Measurements from ENCODE around the gene LDAH.
"Not testable (repeated sequence)": the region's sequence is repeated elsewhere in the genome, so short reads cannot be mapped to it uniquely, and the experiment has no call there.

DNA sequence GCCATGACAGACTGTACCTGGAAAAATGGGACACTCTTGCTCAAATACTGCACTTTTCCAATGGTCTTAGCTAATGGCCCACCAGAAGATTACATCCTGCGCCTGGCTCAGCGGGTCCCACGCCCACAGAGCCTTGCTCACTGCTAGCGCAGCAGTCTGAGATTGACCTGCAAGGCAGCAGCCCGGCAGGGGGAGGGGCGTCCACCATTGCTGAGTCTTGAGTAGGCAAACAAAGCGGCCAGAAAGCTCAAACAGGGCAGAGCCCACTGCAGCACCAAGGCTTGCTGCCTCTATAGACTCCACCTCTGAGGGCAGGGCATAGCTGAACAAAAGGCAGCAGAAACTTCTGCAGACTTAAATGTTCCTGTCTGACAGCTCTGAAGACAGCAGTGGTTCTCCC, 111.3 kb downstream of the LDAH start:
- not testable (repeated sequence) for TF ChIP-seq EZH2 (IDR thresholded peaks at IDR 0.05; ENCODE audit: borderline replicate concordance, low read depth, low read length, poor library complexity, severe bottlenecking)
- TF ChIP-seq, protein P1, sequence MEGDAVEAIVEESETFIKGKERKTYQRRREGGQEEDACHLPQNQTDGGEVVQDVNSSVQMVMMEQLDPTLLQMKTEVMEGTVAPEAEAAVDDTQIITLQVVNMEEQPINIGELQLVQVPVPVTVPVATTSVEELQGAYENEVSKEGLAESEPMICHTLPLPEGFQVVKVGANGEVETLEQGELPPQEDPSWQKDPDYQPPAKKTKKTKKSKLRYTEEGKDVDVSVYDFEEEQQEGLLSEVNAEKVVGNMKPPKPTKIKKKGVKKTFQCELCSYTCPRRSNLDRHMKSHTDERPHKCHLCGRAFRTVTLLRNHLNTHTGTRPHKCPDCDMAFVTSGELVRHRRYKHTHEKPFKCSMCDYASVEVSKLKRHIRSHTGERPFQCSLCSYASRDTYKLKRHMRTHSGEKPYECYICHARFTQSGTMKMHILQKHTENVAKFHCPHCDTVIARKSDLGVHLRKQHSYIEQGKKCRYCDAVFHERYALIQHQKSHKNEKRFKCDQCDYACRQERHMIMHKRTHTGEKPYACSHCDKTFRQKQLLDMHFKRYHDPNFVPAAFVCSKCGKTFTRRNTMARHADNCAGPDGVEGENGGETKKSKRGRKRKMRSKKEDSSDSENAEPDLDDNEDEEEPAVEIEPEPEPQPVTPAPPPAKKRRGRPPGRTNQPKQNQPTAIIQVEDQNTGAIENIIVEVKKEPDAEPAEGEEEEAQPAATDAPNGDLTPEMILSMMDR (conservative IDR thresholded peaks at IDR 0.05; ENCODE audit: low read depth, low read length) = not testable (repeated sequence)
